ENCODE measurements around the gene CKAP4. TPM values are rescaled to one million over a fixed set of nuclear protein-coding genes. Genes with fewer than 3 reads are reported as not detected.

Gene CKAP4
- total and polyA plus RNA-seq, 4 donors, result 13.1 to 28.0 (median 25.2) TPM

DNA sequence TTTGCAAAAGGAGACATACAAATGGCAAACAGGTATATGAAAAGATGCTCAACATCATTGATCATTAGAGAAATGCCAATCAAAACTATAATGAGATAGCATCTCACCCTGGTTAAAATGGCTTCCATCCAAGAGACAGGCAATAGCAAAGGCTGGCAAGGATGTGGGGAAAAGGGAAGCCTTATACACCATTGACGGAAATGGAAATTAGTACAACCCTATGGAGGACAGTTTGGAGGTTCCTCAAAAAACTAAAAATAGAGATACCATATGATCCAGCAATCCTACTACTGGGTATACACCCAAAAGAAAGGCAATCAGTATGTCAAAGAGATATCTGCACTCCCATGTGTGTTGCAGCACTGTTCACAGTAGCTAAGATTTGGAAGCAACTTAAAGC lies 17.3 kb upstream of the CKAP4 start:
- DNase-seq (ENCODE audit: low spot score), result no peak

DNA sequence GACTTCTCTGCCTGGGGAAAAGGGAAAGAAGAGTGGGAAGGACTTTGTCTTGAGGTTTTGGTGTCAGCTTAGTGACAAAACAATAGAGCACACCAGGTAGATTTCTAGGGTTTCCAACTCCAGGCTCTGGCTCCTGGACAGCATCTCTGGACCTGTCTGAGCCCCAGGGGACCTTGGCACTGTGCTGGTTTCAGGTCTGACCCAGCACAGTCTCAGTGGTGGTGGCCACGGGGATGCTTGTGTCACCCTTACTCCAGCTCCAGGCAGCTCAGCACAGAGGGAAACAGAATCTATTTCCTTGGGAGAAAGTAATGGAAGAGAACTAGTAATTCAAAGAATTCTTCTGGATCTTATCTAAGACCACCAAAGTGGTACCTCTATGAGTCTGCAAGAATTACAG lies 11.1 kb upstream of the CKAP4 start:
- WGBS, result 91% methylated on average over 1 of the region's 1 CpG
- no peaks in the 10 kb centered on the region for H3K9me3 ChIP-seq (ENCODE audit: control insufficient read depth in 4 of 4, low read length in 3 of 4)
- H3K27ac ChIP-seq (ENCODE audit: low read depth in 1 of 2, low read length in 2 of 2), result no peak overlapping the region
- H3K4me3 ChIP-seq (ENCODE audit: low read depth in 1 of 3, low read length in 3 of 3), result no peak overlapping the region
- H3K4me1 ChIP-seq (ENCODE audit: control insufficient read depth in 4 of 4, insufficient read depth in 4 of 4, low read length in 3 of 4), result no peaks in the 10 kb centered on the region
- H3K27me3 ChIP-seq (ENCODE audit: control insufficient read depth in 4 of 4, insufficient read depth in 4 of 4, low read length in 3 of 4), result no peaks in the 10 kb centered on the region
- TF ChIP-seq, protein P1, sequence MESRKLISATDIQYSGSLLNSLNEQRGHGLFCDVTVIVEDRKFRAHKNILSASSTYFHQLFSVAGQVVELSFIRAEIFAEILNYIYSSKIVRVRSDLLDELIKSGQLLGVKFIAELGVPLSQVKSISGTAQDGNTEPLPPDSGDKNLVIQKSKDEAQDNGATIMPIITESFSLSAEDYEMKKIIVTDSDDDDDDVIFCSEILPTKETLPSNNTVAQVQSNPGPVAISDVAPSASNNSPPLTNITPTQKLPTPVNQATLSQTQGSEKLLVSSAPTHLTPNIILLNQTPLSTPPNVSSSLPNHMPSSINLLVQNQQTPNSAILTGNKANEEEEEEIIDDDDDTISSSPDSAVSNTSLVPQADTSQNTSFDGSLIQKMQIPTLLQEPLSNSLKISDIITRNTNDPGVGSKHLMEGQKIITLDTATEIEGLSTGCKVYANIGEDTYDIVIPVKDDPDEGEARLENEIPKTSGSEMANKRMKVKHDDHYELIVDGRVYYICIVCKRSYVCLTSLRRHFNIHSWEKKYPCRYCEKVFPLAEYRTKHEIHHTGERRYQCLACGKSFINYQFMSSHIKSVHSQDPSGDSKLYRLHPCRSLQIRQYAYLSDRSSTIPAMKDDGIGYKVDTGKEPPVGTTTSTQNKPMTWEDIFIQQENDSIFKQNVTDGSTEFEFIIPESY (IDR thresholded peaks at IDR 0.05), result no peak
- H3K9ac ChIP-seq (ENCODE audit: low read depth in 1 of 2, low read length in 2 of 2), result no peak overlapping the region
- no peaks in the 10 kb centered on the region for H3K36me3 ChIP-seq (ENCODE audit: control insufficient read depth in 4 of 4, insufficient read depth in 3 of 4, low read depth in 1 of 4, low read length in 3 of 4)
- no peak for DNase-seq (ENCODE audit: low spot score)

More for the DNA sequence above, 17.3 kb upstream of the CKAP4 start:
- TF ChIP-seq, protein P2, sequence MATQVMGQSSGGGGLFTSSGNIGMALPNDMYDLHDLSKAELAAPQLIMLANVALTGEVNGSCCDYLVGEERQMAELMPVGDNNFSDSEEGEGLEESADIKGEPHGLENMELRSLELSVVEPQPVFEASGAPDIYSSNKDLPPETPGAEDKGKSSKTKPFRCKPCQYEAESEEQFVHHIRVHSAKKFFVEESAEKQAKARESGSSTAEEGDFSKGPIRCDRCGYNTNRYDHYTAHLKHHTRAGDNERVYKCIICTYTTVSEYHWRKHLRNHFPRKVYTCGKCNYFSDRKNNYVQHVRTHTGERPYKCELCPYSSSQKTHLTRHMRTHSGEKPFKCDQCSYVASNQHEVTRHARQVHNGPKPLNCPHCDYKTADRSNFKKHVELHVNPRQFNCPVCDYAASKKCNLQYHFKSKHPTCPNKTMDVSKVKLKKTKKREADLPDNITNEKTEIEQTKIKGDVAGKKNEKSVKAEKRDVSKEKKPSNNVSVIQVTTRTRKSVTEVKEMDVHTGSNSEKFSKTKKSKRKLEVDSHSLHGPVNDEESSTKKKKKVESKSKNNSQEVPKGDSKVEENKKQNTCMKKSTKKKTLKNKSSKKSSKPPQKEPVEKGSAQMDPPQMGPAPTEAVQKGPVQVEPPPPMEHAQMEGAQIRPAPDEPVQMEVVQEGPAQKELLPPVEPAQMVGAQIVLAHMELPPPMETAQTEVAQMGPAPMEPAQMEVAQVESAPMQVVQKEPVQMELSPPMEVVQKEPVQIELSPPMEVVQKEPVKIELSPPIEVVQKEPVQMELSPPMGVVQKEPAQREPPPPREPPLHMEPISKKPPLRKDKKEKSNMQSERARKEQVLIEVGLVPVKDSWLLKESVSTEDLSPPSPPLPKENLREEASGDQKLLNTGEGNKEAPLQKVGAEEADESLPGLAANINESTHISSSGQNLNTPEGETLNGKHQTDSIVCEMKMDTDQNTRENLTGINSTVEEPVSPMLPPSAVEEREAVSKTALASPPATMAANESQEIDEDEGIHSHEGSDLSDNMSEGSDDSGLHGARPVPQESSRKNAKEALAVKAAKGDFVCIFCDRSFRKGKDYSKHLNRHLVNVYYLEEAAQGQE (IDR thresholded peaks at IDR 0.05), result no peak
- no peak for TF ChIP-seq NR2F2 (IDR thresholded peaks at IDR 0.05)
- TF ChIP-seq HNF4G (IDR thresholded peaks at IDR 0.05), result no peak
- TF ChIP-seq, protein P3, sequence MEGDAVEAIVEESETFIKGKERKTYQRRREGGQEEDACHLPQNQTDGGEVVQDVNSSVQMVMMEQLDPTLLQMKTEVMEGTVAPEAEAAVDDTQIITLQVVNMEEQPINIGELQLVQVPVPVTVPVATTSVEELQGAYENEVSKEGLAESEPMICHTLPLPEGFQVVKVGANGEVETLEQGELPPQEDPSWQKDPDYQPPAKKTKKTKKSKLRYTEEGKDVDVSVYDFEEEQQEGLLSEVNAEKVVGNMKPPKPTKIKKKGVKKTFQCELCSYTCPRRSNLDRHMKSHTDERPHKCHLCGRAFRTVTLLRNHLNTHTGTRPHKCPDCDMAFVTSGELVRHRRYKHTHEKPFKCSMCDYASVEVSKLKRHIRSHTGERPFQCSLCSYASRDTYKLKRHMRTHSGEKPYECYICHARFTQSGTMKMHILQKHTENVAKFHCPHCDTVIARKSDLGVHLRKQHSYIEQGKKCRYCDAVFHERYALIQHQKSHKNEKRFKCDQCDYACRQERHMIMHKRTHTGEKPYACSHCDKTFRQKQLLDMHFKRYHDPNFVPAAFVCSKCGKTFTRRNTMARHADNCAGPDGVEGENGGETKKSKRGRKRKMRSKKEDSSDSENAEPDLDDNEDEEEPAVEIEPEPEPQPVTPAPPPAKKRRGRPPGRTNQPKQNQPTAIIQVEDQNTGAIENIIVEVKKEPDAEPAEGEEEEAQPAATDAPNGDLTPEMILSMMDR (IDR thresholded peaks at IDR 0.05; ENCODE audit: low read depth, low read length, missing input control), result no peak
- TF ChIP-seq, protein P4, sequence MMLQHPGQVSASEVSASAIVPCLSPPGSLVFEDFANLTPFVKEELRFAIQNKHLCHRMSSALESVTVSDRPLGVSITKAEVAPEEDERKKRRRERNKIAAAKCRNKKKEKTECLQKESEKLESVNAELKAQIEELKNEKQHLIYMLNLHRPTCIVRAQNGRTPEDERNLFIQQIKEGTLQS (IDR thresholded peaks at IDR 0.05), result no peak
- no peak for TF ChIP-seq HNF4A (conservative IDR thresholded peaks at IDR 0.05)
- Histone ChIP-seq H3K9me3 (ENCODE audit: control insufficient read depth in 4 of 4, low read length in 3 of 4) (no peaks in the 10 kb centered on the region), H3K27me3 (ENCODE audit: control insufficient read depth in 4 of 4, insufficient read depth in 4 of 4, low read length in 3 of 4) (no peaks in the 10 kb centered on the region), H3K9ac (ENCODE audit: low read depth in 1 of 2, low read length in 2 of 2) (no peak overlapping the region), H3K27ac (ENCODE audit: low read depth in 1 of 2, low read length in 2 of 2) (no peak overlapping the region), H3K4me3 (ENCODE audit: low read depth in 1 of 3, low read length in 3 of 3) (no peak overlapping the region), H3K36me3 (ENCODE audit: control insufficient read depth in 4 of 4, insufficient read depth in 3 of 4, low read depth in 1 of 4, low read length in 3 of 4) (no peaks in the 10 kb centered on the region), H3K4me1 (ENCODE audit: control insufficient read depth in 4 of 4, insufficient read depth in 4 of 4, low read length in 3 of 4) (no peaks in the 10 kb centered on the region)
- WGBS, result 87% methylated on average over 1 of the region's 1 CpG

DNA sequence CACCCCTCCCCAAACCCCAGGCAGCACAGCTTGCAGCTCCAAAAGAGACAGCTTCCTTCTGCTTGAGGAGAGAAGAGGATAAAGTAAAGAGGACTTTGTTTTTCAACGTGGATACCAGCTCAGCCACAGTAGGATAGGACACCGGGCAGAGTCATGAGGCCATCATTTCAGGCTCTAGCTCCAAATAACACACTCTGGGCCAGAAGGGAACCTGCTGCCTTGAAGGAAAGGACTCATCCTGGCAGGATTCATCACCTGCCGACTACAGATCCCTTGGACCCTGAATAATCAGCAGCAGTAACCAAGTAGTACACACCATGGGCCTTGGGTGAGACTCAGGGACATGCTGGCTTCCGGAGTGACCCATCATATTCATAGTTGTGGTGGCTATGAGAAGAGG lies 10.4 kb upstream of the CKAP4 start:
- H3K27me3 ChIP-seq (ENCODE audit: control insufficient read depth in 4 of 4, insufficient read depth in 4 of 4, low read length in 3 of 4), result no peaks in the 10 kb centered on the region
- DNase-seq (ENCODE audit: low spot score), result peak; percentile 5
- 87% methylated on average over 4 of the region's 4 CpGs for WGBS
- H3K36me3 ChIP-seq (ENCODE audit: control insufficient read depth in 4 of 4, insufficient read depth in 3 of 4, low read depth in 1 of 4, low read length in 3 of 4), result no peaks in the 10 kb centered on the region
- no peaks in the 10 kb centered on the region for H3K9me3 ChIP-seq (ENCODE audit: control insufficient read depth in 4 of 4, low read length in 3 of 4)
- H3K9ac ChIP-seq (ENCODE audit: low read depth in 1 of 2, low read length in 2 of 2), result no peak overlapping the region
- H3K4me1 ChIP-seq (ENCODE audit: control insufficient read depth in 4 of 4, insufficient read depth in 4 of 4, low read length in 3 of 4), result no peaks in the 10 kb centered on the region
- H3K4me3 ChIP-seq (ENCODE audit: low read depth in 1 of 3, low read length in 3 of 3), result no peak overlapping the region
- H3K27ac ChIP-seq (ENCODE audit: low read depth in 1 of 2, low read length in 2 of 2), result no peak overlapping the region
- TF ChIP-seq NR2F2 (IDR thresholded peaks at IDR 0.05) (no peak), RAD21 (IDR thresholded peaks at IDR 0.05) (no peak), SP1 (IDR thresholded peaks at IDR 0.05) (no peak), JUND (IDR thresholded peaks at IDR 0.05) (no peak), GABPA (IDR thresholded peaks at IDR 0.05 in 1 of 2, conservative IDR thresholded peaks at IDR 0.05 in 1 of 2) (no peak), RXRA (IDR thresholded peaks at IDR 0.05) (no peak), FOXA2 (IDR thresholded peaks at IDR 0.05) (no peak), HNF4G (IDR thresholded peaks at IDR 0.05) (no peak)
- TF ChIP-seq, protein P4 (IDR thresholded peaks at IDR 0.05), result no peak
- TF ChIP-seq, protein P3 (IDR thresholded peaks at IDR 0.05; ENCODE audit: low read depth, low read length, missing input control), result no peak
- TF ChIP-seq, protein P1 (IDR thresholded peaks at IDR 0.05), result no peak
- TF ChIP-seq, protein P5, sequence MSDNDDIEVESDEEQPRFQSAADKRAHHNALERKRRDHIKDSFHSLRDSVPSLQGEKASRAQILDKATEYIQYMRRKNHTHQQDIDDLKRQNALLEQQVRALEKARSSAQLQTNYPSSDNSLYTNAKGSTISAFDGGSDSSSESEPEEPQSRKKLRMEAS (IDR thresholded peaks at IDR 0.05), result no peak
